ENCODE results near the gene DNTTIP2. TPM values are rescaled to one million over a fixed set of nuclear protein-coding genes. Genes with fewer than 3 reads are reported as not detected.
"Not testable (repeated sequence)": the region's sequence is repeated elsewhere in the genome, so short reads cannot be mapped to it uniquely, and the experiment has no call there.

DNTTIP2 gene
- total RNA-seq, 1 donor, result 23.5 TPM

DNA sequence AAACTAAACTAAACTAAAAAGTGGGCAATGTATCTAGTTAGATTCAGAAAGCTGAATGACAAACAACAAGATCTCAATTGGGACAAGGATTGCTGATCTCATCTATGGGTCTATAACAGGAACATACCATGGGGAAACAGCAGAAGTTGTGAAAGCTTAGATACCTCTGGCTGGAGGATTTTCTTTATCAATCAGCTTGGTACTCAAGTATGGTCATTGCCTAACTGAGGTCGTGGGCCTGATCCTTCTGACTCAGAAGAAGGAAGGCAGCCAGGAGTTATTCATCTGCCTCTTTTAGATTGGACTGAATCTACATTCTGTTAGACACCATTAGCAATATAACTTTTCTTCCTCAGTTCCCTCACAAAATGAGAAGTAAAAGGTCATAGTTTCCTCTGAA, 39.7 kb downstream of the DNTTIP2 start:
- Histone ChIP-seq H3K4me2 (ENCODE audit: insufficient read depth, low read length) (peak overlapping the region; percentile 8), H2AFZ (ENCODE audit: low read length) (no peak overlapping the region), H3K27me3 (ENCODE audit: insufficient read depth, low read length) (no peaks in the 10 kb centered on the region), H3K4me3 (ENCODE audit: insufficient read depth, low read length) (no peak overlapping the region), H3K4me1 (ENCODE audit: insufficient read depth, low read length) (peaks cover 33% of the 10 kb centered on the region), H3K36me3 (ENCODE audit: insufficient read depth, low read length) (no peaks in the 10 kb centered on the region), H4K20me1 (ENCODE audit: insufficient read depth, low read length) (no peaks in the 10 kb centered on the region), H3K9me3 (ENCODE audit: low read depth, low read length) (no peaks in the 10 kb centered on the region), H3K79me2 (ENCODE audit: insufficient read depth, low read length) (no peaks in the 10 kb centered on the region), H3K27ac (ENCODE audit: low read depth, low read length) (peak overlapping the region; percentile 44)
- DNase-seq (ENCODE audit: insufficient read length, low spot score, missing footprints), result peak; percentile 65
- TF ChIP-seq, protein P1, sequence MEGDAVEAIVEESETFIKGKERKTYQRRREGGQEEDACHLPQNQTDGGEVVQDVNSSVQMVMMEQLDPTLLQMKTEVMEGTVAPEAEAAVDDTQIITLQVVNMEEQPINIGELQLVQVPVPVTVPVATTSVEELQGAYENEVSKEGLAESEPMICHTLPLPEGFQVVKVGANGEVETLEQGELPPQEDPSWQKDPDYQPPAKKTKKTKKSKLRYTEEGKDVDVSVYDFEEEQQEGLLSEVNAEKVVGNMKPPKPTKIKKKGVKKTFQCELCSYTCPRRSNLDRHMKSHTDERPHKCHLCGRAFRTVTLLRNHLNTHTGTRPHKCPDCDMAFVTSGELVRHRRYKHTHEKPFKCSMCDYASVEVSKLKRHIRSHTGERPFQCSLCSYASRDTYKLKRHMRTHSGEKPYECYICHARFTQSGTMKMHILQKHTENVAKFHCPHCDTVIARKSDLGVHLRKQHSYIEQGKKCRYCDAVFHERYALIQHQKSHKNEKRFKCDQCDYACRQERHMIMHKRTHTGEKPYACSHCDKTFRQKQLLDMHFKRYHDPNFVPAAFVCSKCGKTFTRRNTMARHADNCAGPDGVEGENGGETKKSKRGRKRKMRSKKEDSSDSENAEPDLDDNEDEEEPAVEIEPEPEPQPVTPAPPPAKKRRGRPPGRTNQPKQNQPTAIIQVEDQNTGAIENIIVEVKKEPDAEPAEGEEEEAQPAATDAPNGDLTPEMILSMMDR (IDR thresholded peaks at IDR 0.05; ENCODE audit: extremely low read depth, low read depth, low read length), result no peak

- no peak overlapping the region for H3K27ac ChIP-seq (ENCODE audit: low read depth, low read length)
- H3K4me1 ChIP-seq (ENCODE audit: insufficient read depth, low read length), result peaks cover 19% of the 10 kb centered on the region
- no peaks in the 10 kb centered on the region for H3K79me2 ChIP-seq (ENCODE audit: insufficient read depth, low read length)
- H3K4me3 ChIP-seq (ENCODE audit: insufficient read depth, low read length), result no peak overlapping the region
- peaks cover 3% of the 10 kb centered on the region for H3K9me3 ChIP-seq (ENCODE audit: low read depth, low read length)
- no peak overlapping the region for H3K4me2 ChIP-seq (ENCODE audit: insufficient read depth, low read length)
- H3K27me3 ChIP-seq (ENCODE audit: insufficient read depth, low read length), result no peaks in the 10 kb centered on the region
- DNase-seq (ENCODE audit: insufficient read length, low spot score, missing footprints), result no peak
- H2AFZ ChIP-seq (ENCODE audit: low read length), result no peak overlapping the region
- H4K20me1 ChIP-seq (ENCODE audit: insufficient read depth, low read length), result no peaks in the 10 kb centered on the region
- no peaks in the 10 kb centered on the region for H3K36me3 ChIP-seq (ENCODE audit: insufficient read depth, low read length)
- TF ChIP-seq, protein P1 (IDR thresholded peaks at IDR 0.05; ENCODE audit: extremely low read depth, low read depth, low read length), result no peak
These were observed 41.0 kb downstream of the DNTTIP2 start for GRCh38 chr1:93837961-93838360.

DNA sequence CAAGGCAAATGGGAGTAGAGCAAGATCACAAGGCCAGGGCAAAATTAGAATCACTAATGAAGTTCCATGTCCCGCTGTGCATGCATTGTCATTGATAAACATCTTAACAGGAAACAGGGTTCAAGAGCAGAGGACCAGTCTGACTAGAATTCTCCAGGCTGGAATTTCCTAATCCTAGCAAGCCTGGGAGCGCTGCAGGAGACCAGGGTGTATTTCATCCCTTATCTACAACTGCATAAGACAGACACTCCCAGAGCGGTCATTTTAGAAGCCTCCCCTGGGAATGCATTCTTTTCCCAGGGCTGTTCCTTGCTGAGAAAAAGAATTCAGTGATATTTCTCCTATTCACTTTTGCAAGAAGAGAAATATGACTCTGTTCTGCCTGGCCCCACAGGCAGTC, 45.7 kb downstream of the DNTTIP2 start:
- not testable (repeated sequence) for H3K79me2 ChIP-seq (ENCODE audit: insufficient read depth, low read length); H2AFZ ChIP-seq (ENCODE audit: low read length); H3K4me1 ChIP-seq (ENCODE audit: insufficient read depth, low read length); H4K20me1 ChIP-seq (ENCODE audit: insufficient read depth, low read length); H3K4me3 ChIP-seq (ENCODE audit: insufficient read depth, low read length); H3K36me3 ChIP-seq (ENCODE audit: insufficient read depth, low read length); DNase-seq (ENCODE audit: insufficient read length, low spot score, missing footprints); H3K9me3 ChIP-seq (ENCODE audit: low read depth, low read length); H3K4me2 ChIP-seq (ENCODE audit: insufficient read depth, low read length); H3K27me3 ChIP-seq (ENCODE audit: insufficient read depth, low read length); H3K27ac ChIP-seq (ENCODE audit: low read depth, low read length)

GRCh38 chr1:93829061-93829460, 49.9 kb downstream of the DNTTIP2 start:
- no peak for DNase-seq (ENCODE audit: insufficient read length, low spot score, missing footprints)
- no peaks in the 10 kb centered on the region for H3K79me2 ChIP-seq (ENCODE audit: insufficient read depth, low read length)
- TF ChIP-seq, protein P1 (IDR thresholded peaks at IDR 0.05; ENCODE audit: extremely low read depth, low read depth, low read length), result no peak
- no peak overlapping the region for H3K4me2 ChIP-seq (ENCODE audit: insufficient read depth, low read length)
- no peak overlapping the region for H3K27ac ChIP-seq (ENCODE audit: low read depth, low read length)
- peaks cover 6% of the 10 kb centered on the region for H3K9me3 ChIP-seq (ENCODE audit: low read depth, low read length)
- H3K27me3 ChIP-seq (ENCODE audit: insufficient read depth, low read length), result no peaks in the 10 kb centered on the region
- no peak overlapping the region for H2AFZ ChIP-seq (ENCODE audit: low read length)
- H3K4me1 ChIP-seq (ENCODE audit: insufficient read depth, low read length), result peaks cover 10% of the 10 kb centered on the region
- H3K4me3 ChIP-seq (ENCODE audit: insufficient read depth, low read length), result no peak overlapping the region
- H4K20me1 ChIP-seq (ENCODE audit: insufficient read depth, low read length), result no peaks in the 10 kb centered on the region
- H3K36me3 ChIP-seq (ENCODE audit: insufficient read depth, low read length), result no peaks in the 10 kb centered on the region

Measured in osteoblast (primary cell).